Measurements from ENCODE around the gene SGCD.

SGCD gene

GRCh38 chr5:156402387-156402921 lies 75.5 kb downstream of the SGCD start:
- H3K4me3 ChIP-seq (ENCODE audit: low read length): no peak overlapping the region

GRCh38 chr5:156405988-156406387 lies 79.0 kb downstream of the SGCD start:
- Histone ChIP-seq H3K27ac (ENCODE audit: low read length) (no peak overlapping the region), H3K9ac (ENCODE audit: low read length) (no peak overlapping the region), H3K4me1 (ENCODE audit: control insufficient read depth, low read depth, low read length) (peaks cover 6% of the 10 kb centered on the region), H3K27me3 (ENCODE audit: control insufficient read depth, insufficient read depth, low read length) (no peaks in the 10 kb centered on the region), H3K9me3 (ENCODE audit: control insufficient read depth, low read depth, low read length) (no peaks in the 10 kb centered on the region), H3K4me3 (ENCODE audit: low read length) (no peak overlapping the region), H3K36me3 (ENCODE audit: control insufficient read depth, low read depth, low read length) (no peaks in the 10 kb centered on the region)

More at GRCh38 chr5:156402387-156402921, 75.5 kb downstream of the SGCD start:
- peak overlapping the region; percentile 49 for H3K27ac ChIP-seq (ENCODE audit: low read length)
- H3K4me1 ChIP-seq (ENCODE audit: control insufficient read depth, low read depth, low read length): peaks cover 4% of the 10 kb centered on the region
- H3K9me3 ChIP-seq (ENCODE audit: control insufficient read depth, low read depth, low read length): no peaks in the 10 kb centered on the region
- H3K36me3 ChIP-seq (ENCODE audit: control insufficient read depth, low read depth, low read length): no peaks in the 10 kb centered on the region
- H3K9ac ChIP-seq (ENCODE audit: low read length): peak overlapping the region; percentile 13
- no peaks in the 10 kb centered on the region for H3K27me3 ChIP-seq (ENCODE audit: control insufficient read depth, insufficient read depth, low read length)

- H3K9ac ChIP-seq (ENCODE audit: low read length): no peak overlapping the region
- H3K9me3 ChIP-seq (ENCODE audit: control insufficient read depth, low read depth, low read length): no peaks in the 10 kb centered on the region
- H3K4me1 ChIP-seq (ENCODE audit: control insufficient read depth, low read depth, low read length): peaks cover 7% of the 10 kb centered on the region
- no peaks in the 10 kb centered on the region for H3K36me3 ChIP-seq (ENCODE audit: control insufficient read depth, low read depth, low read length)
- H3K27me3 ChIP-seq (ENCODE audit: control insufficient read depth, insufficient read depth, low read length): no peaks in the 10 kb centered on the region
- no peak overlapping the region for H3K27ac ChIP-seq (ENCODE audit: low read length)
- H3K4me3 ChIP-seq (ENCODE audit: low read length): no peak overlapping the region
Measured at GRCh38 chr5:156407251-156407650, 80.3 kb downstream of the SGCD start.

- H3K27me3 ChIP-seq (ENCODE audit: control insufficient read depth, insufficient read depth, low read length): no peaks in the 10 kb centered on the region
- no peak overlapping the region for H3K4me3 ChIP-seq (ENCODE audit: low read length)
- no peak overlapping the region for H3K9ac ChIP-seq (ENCODE audit: low read length)
- no peaks in the 10 kb centered on the region for H3K9me3 ChIP-seq (ENCODE audit: control insufficient read depth, low read depth, low read length)
- no peaks in the 10 kb centered on the region for H3K36me3 ChIP-seq (ENCODE audit: control insufficient read depth, low read depth, low read length)
- peaks cover 4% of the 10 kb centered on the region for H3K4me1 ChIP-seq (ENCODE audit: control insufficient read depth, low read depth, low read length)
- no peak overlapping the region for H3K27ac ChIP-seq (ENCODE audit: low read length)
Measured at GRCh38 chr5:156409834-156410233, 82.9 kb downstream of the SGCD start.

- Histone ChIP-seq H3K4me1 (ENCODE audit: control insufficient read depth, low read depth, low read length) (peaks cover 4% of the 10 kb centered on the region), H3K4me3 (ENCODE audit: low read length) (no peak overlapping the region), H3K36me3 (ENCODE audit: control insufficient read depth, low read depth, low read length) (no peaks in the 10 kb centered on the region), H3K27ac (ENCODE audit: low read length) (no peak overlapping the region), H3K27me3 (ENCODE audit: control insufficient read depth, insufficient read depth, low read length) (no peaks in the 10 kb centered on the region), H3K9me3 (ENCODE audit: control insufficient read depth, low read depth, low read length) (no peaks in the 10 kb centered on the region), H3K9ac (ENCODE audit: low read length) (no peak overlapping the region)
Measured at GRCh38 chr5:156411185-156411613, 84.2 kb downstream of the SGCD start.

GRCh38 chr5:156411957-156412356 lies 85.0 kb downstream of the SGCD start:
- no peaks in the 10 kb centered on the region for H3K9me3 ChIP-seq (ENCODE audit: control insufficient read depth, low read depth, low read length)
- H3K4me3 ChIP-seq (ENCODE audit: low read length): no peak overlapping the region
- H3K36me3 ChIP-seq (ENCODE audit: control insufficient read depth, low read depth, low read length): no peaks in the 10 kb centered on the region
- no peak overlapping the region for H3K9ac ChIP-seq (ENCODE audit: low read length)
- peaks cover 4% of the 10 kb centered on the region for H3K4me1 ChIP-seq (ENCODE audit: control insufficient read depth, low read depth, low read length)
- no peak overlapping the region for H3K27ac ChIP-seq (ENCODE audit: low read length)
- H3K27me3 ChIP-seq (ENCODE audit: control insufficient read depth, insufficient read depth, low read length): no peaks in the 10 kb centered on the region

GRCh38 chr5:156414391-156414790 lies 87.4 kb downstream of the SGCD start:
- Histone ChIP-seq H3K9me3 (ENCODE audit: control insufficient read depth, low read depth, low read length) (no peaks in the 10 kb centered on the region), H3K4me1 (ENCODE audit: control insufficient read depth, low read depth, low read length) (peaks cover 4% of the 10 kb centered on the region), H3K27me3 (ENCODE audit: control insufficient read depth, insufficient read depth, low read length) (no peaks in the 10 kb centered on the region), H3K36me3 (ENCODE audit: control insufficient read depth, low read depth, low read length) (no peaks in the 10 kb centered on the region), H3K9ac (ENCODE audit: low read length) (no peak overlapping the region), H3K27ac (ENCODE audit: low read length) (no peak overlapping the region), H3K4me3 (ENCODE audit: low read length) (no peak overlapping the region)

GRCh38 chr5:156419661-156420060 lies 92.7 kb downstream of the SGCD start:
- Histone ChIP-seq H3K9me3 (ENCODE audit: control insufficient read depth, low read depth, low read length) (no peaks in the 10 kb centered on the region), H3K4me3 (ENCODE audit: low read length) (no peak overlapping the region), H3K9ac (ENCODE audit: low read length) (no peak overlapping the region), H3K27ac (ENCODE audit: low read length) (no peak overlapping the region), H3K27me3 (ENCODE audit: control insufficient read depth, insufficient read depth, low read length) (no peaks in the 10 kb centered on the region), H3K36me3 (ENCODE audit: control insufficient read depth, low read depth, low read length) (no peaks in the 10 kb centered on the region), H3K4me1 (ENCODE audit: control insufficient read depth, low read depth, low read length) (peaks cover 23% of the 10 kb centered on the region)

- H3K27ac ChIP-seq (ENCODE audit: low read length): no peak overlapping the region
- no peak overlapping the region for H3K9ac ChIP-seq (ENCODE audit: low read length)
- H3K4me3 ChIP-seq (ENCODE audit: low read length): no peak overlapping the region
- no peaks in the 10 kb centered on the region for H3K27me3 ChIP-seq (ENCODE audit: control insufficient read depth, insufficient read depth, low read length)
- H3K36me3 ChIP-seq (ENCODE audit: control insufficient read depth, low read depth, low read length): no peaks in the 10 kb centered on the region
- H3K4me1 ChIP-seq (ENCODE audit: control insufficient read depth, low read depth, low read length): peaks cover 23% of the 10 kb centered on the region
- no peaks in the 10 kb centered on the region for H3K9me3 ChIP-seq (ENCODE audit: control insufficient read depth, low read depth, low read length)
Measured at GRCh38 chr5:156420665-156421064, 93.7 kb downstream of the SGCD start.

GRCh38 chr5:156421798-156422197 lies 94.8 kb downstream of the SGCD start:
- Histone ChIP-seq H3K9ac (ENCODE audit: low read length) (no peak overlapping the region), H3K27me3 (ENCODE audit: control insufficient read depth, insufficient read depth, low read length) (no peaks in the 10 kb centered on the region), H3K27ac (ENCODE audit: low read length) (no peak overlapping the region), H3K9me3 (ENCODE audit: control insufficient read depth, low read depth, low read length) (no peaks in the 10 kb centered on the region), H3K4me1 (ENCODE audit: control insufficient read depth, low read depth, low read length) (peaks cover 23% of the 10 kb centered on the region), H3K36me3 (ENCODE audit: control insufficient read depth, low read depth, low read length) (no peaks in the 10 kb centered on the region), H3K4me3 (ENCODE audit: low read length) (peak overlapping the region; percentile 22)

GRCh38 chr5:156423597-156423996 lies 96.6 kb downstream of the SGCD start:
- peaks cover 23% of the 10 kb centered on the region for H3K4me1 ChIP-seq (ENCODE audit: control insufficient read depth, low read depth, low read length)
- no peak overlapping the region for H3K27ac ChIP-seq (ENCODE audit: low read length)
- no peak overlapping the region for H3K9ac ChIP-seq (ENCODE audit: low read length)
- H3K4me3 ChIP-seq (ENCODE audit: low read length): no peak overlapping the region
- no peaks in the 10 kb centered on the region for H3K27me3 ChIP-seq (ENCODE audit: control insufficient read depth, insufficient read depth, low read length)
- H3K9me3 ChIP-seq (ENCODE audit: control insufficient read depth, low read depth, low read length): no peaks in the 10 kb centered on the region
- H3K36me3 ChIP-seq (ENCODE audit: control insufficient read depth, low read depth, low read length): no peaks in the 10 kb centered on the region

GRCh38 chr5:156427315-156427714 lies 100.4 kb downstream of the SGCD start:
- Histone ChIP-seq H3K4me1 (ENCODE audit: control insufficient read depth, low read depth, low read length) (peaks cover 5% of the 10 kb centered on the region), H3K9ac (ENCODE audit: low read length) (no peak overlapping the region), H3K9me3 (ENCODE audit: control insufficient read depth, low read depth, low read length) (no peaks in the 10 kb centered on the region), H3K4me3 (ENCODE audit: low read length) (no peak overlapping the region), H3K36me3 (ENCODE audit: control insufficient read depth, low read depth, low read length) (no peaks in the 10 kb centered on the region), H3K27me3 (ENCODE audit: control insufficient read depth, insufficient read depth, low read length) (no peaks in the 10 kb centered on the region), H3K27ac (ENCODE audit: low read length) (no peak overlapping the region)
